Measurements from ENCODE around the gene C19orf73. TPM values are rescaled to one million over a fixed set of nuclear protein-coding genes. Genes with fewer than 3 reads are reported as not detected.
"Not testable (repeated sequence)": the region's sequence is repeated elsewhere in the genome, so short reads cannot be mapped to it uniquely, and the experiment has no call there.

Gene C19orf73
- total RNA-seq, 1 donor = 0.36 TPM

- Histone ChIP-seq H3K27ac (ENCODE audit: low read depth, low read length) (peak overlapping the region; percentile 26), H3K79me2 (ENCODE audit: insufficient read depth, low read length) (no peaks in the 10 kb centered on the region), H3K9me3 (ENCODE audit: low read depth, low read length) (no peaks in the 10 kb centered on the region), H3K27me3 (ENCODE audit: insufficient read depth, low read length) (no peaks in the 10 kb centered on the region), H3K36me3 (ENCODE audit: insufficient read depth, low read length) (no peaks in the 10 kb centered on the region), H2AFZ (ENCODE audit: low read length) (peak overlapping the region; percentile 95), H3K4me2 (ENCODE audit: insufficient read depth, low read length) (peak overlapping the region; percentile 98), H4K20me1 (ENCODE audit: insufficient read depth, low read length) (no peaks in the 10 kb centered on the region), H3K4me3 (ENCODE audit: insufficient read depth, low read length) (peak overlapping the region; percentile 92), H3K4me1 (ENCODE audit: insufficient read depth, low read length) (peaks cover 29% of the 10 kb centered on the region)
- no peak for TF ChIP-seq CTCF (IDR thresholded peaks at IDR 0.05; ENCODE audit: extremely low read depth, low read depth, low read length)
- peak; percentile 98 for DNase-seq (ENCODE audit: insufficient read length, low spot score, missing footprints)
Measured at GRCh38 chr19:49148784-49149651, 30.1 kb upstream of the C19orf73 start.

DNA sequence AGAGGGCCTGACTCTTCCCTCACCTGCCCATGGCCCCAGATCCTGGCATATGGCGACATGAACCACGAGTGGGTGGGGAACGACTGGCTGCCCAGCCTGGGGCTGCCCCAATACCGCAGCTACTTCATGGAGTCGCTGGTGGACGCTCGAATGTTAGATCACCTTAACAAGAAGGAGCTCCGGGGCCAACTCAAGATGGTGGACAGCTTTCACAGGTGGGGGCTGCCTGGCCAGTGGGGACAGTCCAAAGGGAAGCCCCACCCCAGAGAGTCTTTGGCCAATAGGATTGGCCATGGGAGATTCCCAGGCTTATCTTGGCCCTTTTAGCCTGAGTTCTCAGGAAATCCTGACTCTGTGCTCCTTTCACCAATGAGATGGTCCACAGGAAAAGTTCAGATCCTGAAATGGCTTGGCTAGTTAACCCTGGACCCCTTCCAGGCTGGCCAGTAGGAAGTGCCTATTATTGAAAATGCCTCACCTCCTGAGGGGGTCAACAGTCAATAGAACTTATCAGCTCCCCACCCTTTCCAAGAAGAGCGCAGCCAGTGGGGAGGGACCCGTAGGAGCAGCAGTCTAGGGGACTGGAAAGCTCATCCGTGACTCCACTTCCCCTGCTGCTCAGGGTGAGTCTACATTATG is 29.2 kb upstream of the C19orf73 start:
- Histone ChIP-seq H4K20me1 (ENCODE audit: insufficient read depth, low read length) (no peaks in the 10 kb centered on the region), H3K4me3 (ENCODE audit: insufficient read depth, low read length) (no peak overlapping the region), H3K79me2 (ENCODE audit: insufficient read depth, low read length) (no peaks in the 10 kb centered on the region), H3K27ac (ENCODE audit: low read depth, low read length) (no peak overlapping the region), H3K9me3 (ENCODE audit: low read depth, low read length) (no peaks in the 10 kb centered on the region), H3K27me3 (ENCODE audit: insufficient read depth, low read length) (no peaks in the 10 kb centered on the region), H3K36me3 (ENCODE audit: insufficient read depth, low read length) (no peaks in the 10 kb centered on the region), H3K4me1 (ENCODE audit: insufficient read depth, low read length) (peaks cover 30% of the 10 kb centered on the region), H2AFZ (ENCODE audit: low read length) (no peak overlapping the region), H3K4me2 (ENCODE audit: insufficient read depth, low read length) (no peak overlapping the region)
- DNase-seq (ENCODE audit: insufficient read length, low spot score, missing footprints) = peak; percentile 83
- TF ChIP-seq CTCF (IDR thresholded peaks at IDR 0.05; ENCODE audit: extremely low read depth, low read depth, low read length) = no peak

- H3K27ac ChIP-seq (ENCODE audit: low read depth, low read length); H4K20me1 ChIP-seq (ENCODE audit: insufficient read depth, low read length); H3K27me3 ChIP-seq (ENCODE audit: insufficient read depth, low read length); H3K36me3 ChIP-seq (ENCODE audit: insufficient read depth, low read length); H3K79me2 ChIP-seq (ENCODE audit: insufficient read depth, low read length); H3K9me3 ChIP-seq (ENCODE audit: low read depth, low read length): not testable (repeated sequence)
- DNase-seq (ENCODE audit: insufficient read length, low spot score, missing footprints) = peak; percentile 88
- Histone ChIP-seq H3K4me3 (ENCODE audit: insufficient read depth, low read length) (peak overlapping the region; percentile 72), H2AFZ (ENCODE audit: low read length) (peak overlapping the region; percentile 76), H3K4me2 (ENCODE audit: insufficient read depth, low read length) (peak overlapping the region; percentile 86), H3K4me1 (ENCODE audit: insufficient read depth, low read length) (peaks cover 34% of the 10 kb centered on the region)
Measured at GRCh38 chr19:49146408-49146770, 27.4 kb upstream of the C19orf73 start.

- DNase-seq (ENCODE audit: insufficient read length, low spot score, missing footprints) = peak; percentile 97
- Histone ChIP-seq H3K9me3 (ENCODE audit: low read depth, low read length) (no peaks in the 10 kb centered on the region), H3K36me3 (ENCODE audit: insufficient read depth, low read length) (no peaks in the 10 kb centered on the region), H4K20me1 (ENCODE audit: insufficient read depth, low read length) (no peaks in the 10 kb centered on the region), H3K27me3 (ENCODE audit: insufficient read depth, low read length) (no peaks in the 10 kb centered on the region), H2AFZ (ENCODE audit: low read length) (peak overlapping the region; percentile 76), H3K27ac (ENCODE audit: low read depth, low read length) (no peak overlapping the region), H3K4me1 (ENCODE audit: insufficient read depth, low read length) (peaks cover 31% of the 10 kb centered on the region), H3K4me2 (ENCODE audit: insufficient read depth, low read length) (peak overlapping the region; percentile 86), H3K79me2 (ENCODE audit: insufficient read depth, low read length) (no peaks in the 10 kb centered on the region), H3K4me3 (ENCODE audit: insufficient read depth, low read length) (peak overlapping the region; percentile 72)
- peak; percentile 80 for TF ChIP-seq CTCF (IDR thresholded peaks at IDR 0.05; ENCODE audit: extremely low read depth, low read depth, low read length)
Measured at GRCh38 chr19:49145573-49146407, 26.8 kb upstream of the C19orf73 start.

Measured in osteoblast (primary cell).